DMS153 treated with DMSO at 0.1 percent for 48 hours (cell line): ENCODE measurements around the gene GK2.

Source experiments
- DNase-seq: peaks from one replicate; lab custom pipeline; 2025; ENCODE audit not compliant: unreplicated experiment; lab: John Stamatoyannopoulos, UW

GK2 gene

DNA sequence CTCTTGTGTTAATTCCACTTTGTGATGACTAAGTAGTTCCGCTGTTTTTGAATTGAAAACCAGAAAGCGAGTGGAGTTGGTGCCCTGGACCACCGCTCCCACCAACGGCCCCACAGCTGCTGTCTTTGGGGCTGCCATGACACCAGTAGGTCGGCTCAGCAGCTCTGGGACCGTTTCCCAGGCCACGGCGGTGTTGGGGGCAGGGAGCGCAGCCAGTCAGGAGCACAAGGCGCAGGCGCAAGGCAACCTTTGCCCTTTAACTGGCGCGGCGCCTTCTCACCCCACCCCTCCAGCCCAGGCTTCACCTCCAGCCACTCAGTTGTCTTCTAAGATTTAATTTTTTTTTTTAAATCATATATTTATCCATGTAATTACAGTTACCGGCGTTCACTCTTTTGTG, at the start of gene GK2:
GK2 (minus strand) TSS at position 166 of the 400 bp plus-strand sequence; CDS start at position 138, 28 bp downstream.
- no peak for DNase-seq

- no peak for DNase-seq
Observed at GRCh38 chr4:79455216-79455615, 47.2 kb upstream of the GK2 start.

DNA sequence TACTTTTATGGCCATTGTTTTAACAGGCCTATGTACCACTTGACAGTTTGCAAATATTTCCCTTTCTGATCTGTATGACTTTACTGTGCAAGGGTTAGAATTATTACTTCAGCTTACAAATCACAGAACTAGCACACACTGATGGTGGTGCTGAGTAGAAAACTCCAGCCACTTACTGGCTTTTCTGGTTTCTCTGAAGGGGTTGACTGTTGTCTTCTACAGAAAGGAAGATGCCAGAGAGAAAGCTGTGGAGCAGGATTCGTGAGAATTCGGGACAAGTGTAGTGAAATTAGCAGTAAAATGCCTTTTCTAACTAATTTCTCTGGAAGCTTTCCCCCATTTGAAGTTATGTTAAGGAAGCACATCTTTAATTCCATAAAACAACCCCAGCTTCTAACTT, 46.6 kb upstream of the GK2 start:
- DNase-seq = no peak

DNA sequence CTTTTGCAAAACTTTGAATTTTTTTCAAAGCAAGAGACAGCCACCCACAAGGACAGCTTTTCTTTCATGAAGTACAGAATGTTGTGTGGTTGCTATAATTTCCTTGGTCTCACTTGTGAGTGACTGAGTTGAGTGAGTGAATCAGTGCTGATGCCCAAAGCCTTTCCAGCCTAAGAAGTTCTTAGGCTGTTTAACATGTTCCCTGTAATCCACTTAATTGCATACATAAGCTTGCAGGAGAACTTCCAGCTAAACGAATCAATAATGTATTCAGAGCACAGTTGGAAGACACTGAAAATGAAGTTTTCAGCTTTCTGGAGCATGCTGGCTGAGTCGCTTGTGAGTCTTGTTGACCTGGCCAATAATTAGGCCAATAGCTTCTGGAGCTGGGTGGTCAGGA, 42.0 kb upstream of the GK2 start:
- DNase-seq = no peak

GRCh38 chr4:79446145-79446544, 38.1 kb upstream of the GK2 start:
- no peak for DNase-seq

DNA sequence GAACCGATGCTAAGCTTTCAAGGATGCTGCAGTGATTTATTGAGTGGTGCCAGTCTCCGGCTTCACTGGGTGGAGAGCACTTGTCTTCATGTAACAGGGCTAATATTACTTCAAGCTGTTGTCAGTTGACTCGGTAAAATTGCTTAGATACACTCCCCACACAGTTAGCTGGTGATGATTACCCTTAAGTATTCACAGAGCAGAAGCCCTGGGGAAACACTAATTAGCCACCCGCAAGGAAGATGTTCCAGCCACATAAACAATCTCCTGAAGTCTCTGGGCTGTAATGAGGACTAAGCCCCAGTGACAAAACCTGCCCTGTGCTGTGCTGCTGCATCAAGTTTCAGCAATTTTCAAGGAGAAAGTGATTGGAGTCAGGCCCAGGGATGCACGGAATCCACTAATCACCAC, 37.3 kb upstream of the GK2 start:
- peak; percentile 67 for DNase-seq

- no peak for DNase-seq
Observed at GRCh38 chr4:79442422-79442821, 34.4 kb upstream of the GK2 start.

DNA sequence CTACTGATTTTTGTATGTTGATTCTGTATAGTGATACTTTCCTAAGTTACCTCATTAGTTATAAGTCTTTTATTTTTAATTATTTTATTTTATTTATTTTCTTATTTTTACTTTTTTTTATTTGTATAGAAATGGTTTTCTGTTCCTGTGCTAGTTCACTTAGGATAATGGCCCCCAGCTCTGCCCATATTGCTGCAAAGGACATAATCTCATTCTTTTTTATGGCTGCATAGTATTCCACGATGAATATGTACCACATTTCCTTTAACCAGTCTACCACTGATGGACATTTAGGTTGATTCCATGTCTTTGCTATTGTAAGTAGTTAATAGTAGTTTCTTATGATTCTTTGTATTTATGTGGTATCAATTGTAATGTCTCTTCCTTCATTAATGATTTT, 31.5 kb upstream of the GK2 start:
- DNase-seq = no peak

DNA sequence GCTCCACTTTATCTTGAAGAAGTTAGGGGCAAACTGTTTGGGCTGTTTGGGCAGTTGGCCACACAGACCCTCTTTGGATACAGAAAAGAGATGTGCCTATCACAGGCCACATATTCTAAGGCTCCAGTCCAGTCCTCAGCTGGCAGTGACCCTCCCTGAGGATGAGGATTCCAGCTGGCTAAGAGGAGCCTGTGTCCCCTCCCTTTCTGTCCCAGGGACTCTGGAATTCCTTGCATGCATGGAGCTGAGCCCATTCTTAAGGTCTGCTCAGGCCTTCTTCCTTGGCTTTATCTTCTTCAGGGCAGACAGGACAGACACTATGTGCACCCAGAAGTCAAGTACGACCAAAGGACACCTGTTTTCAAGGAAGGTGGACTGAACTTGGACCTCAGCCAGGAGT, 23.8 kb upstream of the GK2 start:
- DNase-seq = no peak

- no peak for DNase-seq
Observed at GRCh38 chr4:79429113-79429903, 21.3 kb upstream of the GK2 start.

GRCh38 chr4:79426989-79427388, 19.0 kb upstream of the GK2 start:
- no peak for DNase-seq

DNA sequence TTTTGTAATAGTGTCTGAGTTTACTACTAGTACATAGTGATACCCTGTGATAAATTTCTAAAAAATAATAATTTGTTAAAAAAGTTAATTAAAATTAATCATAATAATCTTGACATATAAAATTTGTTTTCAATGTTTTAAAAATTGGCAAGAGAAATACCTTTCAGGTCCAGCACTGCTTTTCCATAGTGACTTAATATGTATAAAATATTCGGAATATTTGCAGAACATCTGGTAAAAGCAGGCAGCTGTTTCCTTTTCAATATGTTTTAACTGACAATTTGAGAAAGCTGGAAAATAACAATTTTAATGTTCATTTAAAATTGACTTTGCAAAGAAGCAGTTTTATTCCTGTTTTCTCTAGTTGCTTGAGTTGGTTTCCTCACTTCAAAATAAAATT, 17.6 kb upstream of the GK2 start:
- DNase-seq = no peak

DNA sequence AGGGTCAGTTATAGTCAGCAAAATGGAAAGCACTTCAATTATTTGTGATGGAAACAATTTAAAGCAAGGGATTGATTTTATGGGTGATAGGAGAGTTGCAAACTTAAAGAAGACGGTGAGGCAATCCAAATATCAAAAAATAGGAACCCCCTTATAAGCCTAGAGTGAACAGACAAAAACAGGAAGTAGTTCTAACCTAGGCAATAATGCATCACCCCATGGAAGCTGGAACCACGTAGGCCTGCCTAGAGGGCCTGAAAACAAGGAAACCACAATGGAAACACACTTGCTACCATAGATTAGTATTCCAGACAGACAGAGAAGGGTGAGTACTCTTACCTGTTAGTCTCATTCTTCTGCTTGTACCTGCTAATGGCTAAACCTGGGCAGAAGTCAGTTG, 13.5 kb upstream of the GK2 start:
- no peak for DNase-seq

DNA sequence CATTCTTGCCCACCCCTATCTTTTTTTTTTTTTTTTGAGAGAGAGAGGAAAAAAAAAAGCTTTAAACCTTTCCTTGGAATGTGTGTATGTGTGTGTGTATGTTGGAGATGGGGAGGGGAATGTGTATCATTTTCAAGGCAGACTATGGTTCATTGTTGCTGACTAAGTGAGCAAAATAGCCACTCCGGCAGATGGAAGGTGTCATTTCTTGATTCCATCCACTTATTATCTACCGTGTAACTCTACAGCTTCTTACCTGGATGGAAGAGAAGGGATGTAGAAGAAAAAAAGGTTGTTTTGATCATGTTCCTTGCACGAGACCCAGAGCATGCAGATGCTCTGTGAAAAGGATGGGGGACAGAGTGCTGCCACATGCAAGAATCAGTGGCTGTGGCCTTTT, 5.9 kb upstream of the GK2 start:
- DNase-seq = no peak

- DNase-seq = no peak
Observed at GRCh38 chr4:79413032-79413885, 5.2 kb upstream of the GK2 start.

- no peak for DNase-seq
Observed at GRCh38 chr4:79404666-79405065, 3.4 kb downstream of the GK2 start.

- DNase-seq = no peak
Observed at GRCh38 chr4:79403356-79403755, 4.7 kb downstream of the GK2 start.

DNA sequence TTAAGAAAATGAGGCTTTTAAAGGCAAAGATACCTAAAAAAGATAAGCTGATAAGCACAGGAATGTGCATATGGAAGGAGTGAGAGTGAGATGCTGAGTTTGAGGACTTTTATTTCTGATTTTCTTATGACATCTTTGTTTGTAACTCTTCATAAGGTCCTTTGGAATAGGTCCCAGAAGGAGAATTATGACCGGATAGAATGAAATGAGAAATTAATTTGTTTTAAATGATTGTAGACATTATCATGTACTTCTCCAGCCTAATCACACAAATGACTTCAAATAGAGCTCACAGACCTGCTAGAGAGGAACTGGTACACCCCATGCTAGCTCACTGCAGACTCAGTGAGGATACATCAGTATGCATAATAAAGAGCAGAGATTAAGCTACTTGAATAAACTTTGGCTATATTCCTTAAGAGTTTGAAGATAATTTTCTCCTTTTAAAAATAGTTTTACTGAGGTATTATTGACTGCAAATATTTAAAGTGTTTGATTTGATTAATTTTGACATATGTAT, 5.6 kb downstream of the GK2 start:
- DNase-seq = no peak

DNA sequence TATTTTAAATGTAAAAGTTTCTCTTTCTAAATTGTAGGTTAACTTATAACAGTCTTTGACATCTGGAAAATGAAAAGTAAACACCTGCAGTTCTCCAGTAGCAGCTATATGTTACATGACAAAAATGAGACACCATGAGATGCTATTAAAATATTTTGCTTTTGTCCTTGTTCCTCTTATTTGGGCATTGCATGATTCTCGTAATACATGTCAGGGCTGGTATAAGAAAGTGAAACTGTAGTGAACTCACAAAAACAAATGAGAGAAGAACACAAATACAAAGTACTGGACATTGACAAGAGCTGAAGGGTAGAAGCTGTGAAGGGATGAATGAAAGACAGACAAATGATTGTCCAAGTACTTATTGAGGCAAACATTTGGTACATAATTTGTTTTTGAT, 9.0 kb downstream of the GK2 start:
- no peak for DNase-seq

DNA sequence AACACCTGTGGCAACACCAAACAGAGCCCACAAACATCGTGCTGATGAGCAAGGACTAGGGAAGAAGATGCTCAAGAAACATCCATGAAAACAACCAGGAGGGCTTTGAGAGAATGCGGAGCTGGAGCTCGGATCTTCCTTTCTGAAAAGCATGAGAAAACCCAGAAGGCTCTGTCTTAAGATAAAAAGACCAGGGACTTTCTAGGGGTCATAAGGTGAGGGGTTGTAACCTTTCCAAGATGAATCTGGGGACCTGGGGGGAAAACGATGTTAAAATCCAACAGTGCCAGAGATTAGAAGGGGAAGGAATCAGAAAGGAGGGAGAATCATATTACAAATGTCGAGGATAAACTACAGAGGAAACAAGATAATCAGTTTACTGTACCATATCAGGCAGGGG, 10.1 kb downstream of the GK2 start:
- DNase-seq = no peak

DNA sequence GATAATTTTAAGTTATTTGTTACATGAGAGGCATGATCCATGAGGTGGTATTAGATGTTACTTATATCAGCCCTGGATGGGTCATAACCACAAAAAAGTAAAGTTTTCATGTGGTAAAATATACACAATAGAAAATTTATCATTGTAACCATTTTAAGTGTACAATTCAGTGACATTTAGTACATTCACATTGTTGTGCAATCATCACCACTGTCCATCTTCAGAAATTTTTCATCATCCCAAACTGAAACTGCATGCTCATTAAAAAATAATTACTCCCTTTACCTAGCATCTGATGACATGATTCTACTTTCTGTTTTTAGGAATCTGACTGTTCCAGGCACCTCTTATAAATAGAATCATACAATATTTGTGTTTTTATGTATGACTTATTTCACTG, 11.2 kb downstream of the GK2 start:
- DNase-seq = no peak

GRCh38 chr4:79395841-79396240, 12.2 kb downstream of the GK2 start:
- DNase-seq = no peak
